Neural progenitor cell (in vitro differentiated cells): ENCODE measurements around the gene NSD1.

Source experiments
- EZH2 ChIP-seq: fragments of 200-600 bp; sonication (generic); IDR thresholded peaks from 2 replicates; pipeline ENCODE4 v1.6.1; 2017; ENCODE audit warnings: antibody characterized with exemption, mild to moderate bottlenecking, moderate library complexity
- EZH2phosphoT487 ChIP-seq: fragments of 200-600 bp; sonication (generic); IDR thresholded peaks from 2 replicates; pipeline ENCODE4 v1.6.1; 2017; ENCODE audit warnings: antibody characterized with exemption
- TF ChIP-seq, protein P1 (sequence below): fragments of 200-600 bp; sonication (generic); IDR thresholded peaks from 2 replicates; pipeline ENCODE4 v1.5.1; 2017; ENCODE audit warnings: antibody characterized with exemption, mild to moderate bottlenecking

DNA sequence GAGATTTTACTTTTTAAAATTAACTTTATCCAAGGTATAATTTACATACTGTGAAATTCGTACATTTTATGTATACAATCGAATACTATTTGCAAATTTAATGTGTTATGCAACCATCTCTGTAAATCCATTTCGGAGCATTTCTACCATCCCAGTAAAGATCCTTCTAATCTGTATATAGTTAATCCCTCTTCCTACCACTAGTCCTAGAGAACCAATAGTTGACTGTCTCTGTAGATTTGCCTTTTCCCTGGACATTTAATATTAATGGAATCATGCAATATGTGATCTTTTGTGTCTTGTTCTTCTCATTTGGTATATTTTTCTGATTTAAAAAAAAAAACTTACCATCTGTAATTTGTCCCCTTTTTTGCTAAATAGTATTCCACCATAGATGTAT is 95.2 kb downstream of the NSD1 start:
- TF ChIP-seq, protein P1, sequence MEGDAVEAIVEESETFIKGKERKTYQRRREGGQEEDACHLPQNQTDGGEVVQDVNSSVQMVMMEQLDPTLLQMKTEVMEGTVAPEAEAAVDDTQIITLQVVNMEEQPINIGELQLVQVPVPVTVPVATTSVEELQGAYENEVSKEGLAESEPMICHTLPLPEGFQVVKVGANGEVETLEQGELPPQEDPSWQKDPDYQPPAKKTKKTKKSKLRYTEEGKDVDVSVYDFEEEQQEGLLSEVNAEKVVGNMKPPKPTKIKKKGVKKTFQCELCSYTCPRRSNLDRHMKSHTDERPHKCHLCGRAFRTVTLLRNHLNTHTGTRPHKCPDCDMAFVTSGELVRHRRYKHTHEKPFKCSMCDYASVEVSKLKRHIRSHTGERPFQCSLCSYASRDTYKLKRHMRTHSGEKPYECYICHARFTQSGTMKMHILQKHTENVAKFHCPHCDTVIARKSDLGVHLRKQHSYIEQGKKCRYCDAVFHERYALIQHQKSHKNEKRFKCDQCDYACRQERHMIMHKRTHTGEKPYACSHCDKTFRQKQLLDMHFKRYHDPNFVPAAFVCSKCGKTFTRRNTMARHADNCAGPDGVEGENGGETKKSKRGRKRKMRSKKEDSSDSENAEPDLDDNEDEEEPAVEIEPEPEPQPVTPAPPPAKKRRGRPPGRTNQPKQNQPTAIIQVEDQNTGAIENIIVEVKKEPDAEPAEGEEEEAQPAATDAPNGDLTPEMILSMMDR: no peak
- TF ChIP-seq EZH2phosphoT487 (no peak), EZH2 (no peak)
